Aorta (tissue), 5 donors: ENCODE results near the gene PHC2. TPM values are rescaled to one million over a fixed set of nuclear protein-coding genes. Genes with fewer than 3 reads are reported as not detected.

ENCODE experiments used
- ATAC-seq: fragments of 200-7000 bp; cut with Tn5 transposase; one replicate; pipeline ENCODE4 v1.9.1; 2022; ENCODE audit warnings: moderate library complexity; ENCODE audit not compliant: low FRiP score
- DNase-seq, 2 donors: peaks; one replicate each; pipeline ENCODE4 v3.0.0-alpha.2; 2020
- H3K27ac ChIP-seq, 2 donors: one replicate each; pipeline ENCODE4 v1.5.1; 2013; ENCODE audit warnings: low read length in 2 of 2, mild to moderate bottlenecking in 2 of 2, moderate library complexity in 2 of 2, control low read depth in 1 of 2, inconsistent platforms in 1 of 2, low read depth in 1 of 2
- H3K27me3 ChIP-seq, 2 donors: one replicate each; pipeline ENCODE4 v1.6.1; 2013; ENCODE audit warnings: control low read depth in 1 of 2, low read length in 1 of 2, mild to moderate bottlenecking in 1 of 2, moderate library complexity in 1 of 2; ENCODE audit not compliant: insufficient read depth in 2 of 2, control insufficient read depth in 1 of 2
- H3K36me3 ChIP-seq, 2 donors: one replicate each; pipeline ENCODE4 v1.6.1; 2013; ENCODE audit warnings: control low read depth in 1 of 2, low read length in 1 of 2, mild to moderate bottlenecking in 1 of 2; ENCODE audit not compliant: insufficient read depth in 2 of 2, control insufficient read depth in 1 of 2
- H3K4me1 ChIP-seq, 2 donors: one replicate each; pipeline ENCODE4 v1.6.1; 2013; ENCODE audit warnings: low read length in 2 of 2, control low read depth in 1 of 2, mild to moderate bottlenecking in 1 of 2, moderate library complexity in 1 of 2; ENCODE audit not compliant: insufficient read depth in 2 of 2, control insufficient read depth in 1 of 2
- H3K4me3 ChIP-seq, 2 donors: one replicate each; pipeline ENCODE4 v1.5.1; 2013; ENCODE audit warnings: low read length in 2 of 2, control low read depth in 1 of 2, mild to moderate bottlenecking in 1 of 2
- H3K9me3 ChIP-seq: one replicate; pipeline ENCODE4 v1.6.1; 2013; ENCODE audit warnings: mild to moderate bottlenecking, low read length; ENCODE audit not compliant: control insufficient read depth
- WGBS, 2 donors: extraction: QIAGEN DNeasy Blood & Tissue Kit; methylation state at CpG; one replicate each; pipeline ENCODE4 v1.1.7; 2013; 5-methylcytosine and 5-hydroxymethylcytosine counted together
- intact Hi-C, 2 donors: fragments of 100-400 bp; cut with DNase I; formaldehyde crosslinking; loops; one replicate each; pipeline versions ENCODE4 v1.14.2 to v1.15.0; 2022
- polyA plus RNA-seq, 2 donors: library from polyadenylated mRNA; stranded (reverse); fragments of 200-250 nt; gene quantifications; one replicate each; pipeline ENCODE4 v1.2.3, GENCODE V29; 2013
- total RNA-seq, 2 donors: library from RNA; stranded (reverse); fragmentation: NEBNext Ultra II Directional; extraction: Animal tissue kit (Norgen Biotek cat#: 25700); gene quantifications; one replicate each; pipeline ENCODE4 v1.2.1, GENCODE V29; 2021
- donor health status: healthy with polysubstance abuse.
- donor health status: Bipolar disorder and iron deficiency.
- donor health status: DM: no; HTN: no; CAD: no.
- donor health status: DM: no; HTN: no; CAD: no.
- donor health status: DM: yes; HTN: yes; CAD: no.

PHC2 gene
- total and polyA plus RNA-seq, 4 donors, result 82.4 to 156 (median 107) TPM

DNA sequence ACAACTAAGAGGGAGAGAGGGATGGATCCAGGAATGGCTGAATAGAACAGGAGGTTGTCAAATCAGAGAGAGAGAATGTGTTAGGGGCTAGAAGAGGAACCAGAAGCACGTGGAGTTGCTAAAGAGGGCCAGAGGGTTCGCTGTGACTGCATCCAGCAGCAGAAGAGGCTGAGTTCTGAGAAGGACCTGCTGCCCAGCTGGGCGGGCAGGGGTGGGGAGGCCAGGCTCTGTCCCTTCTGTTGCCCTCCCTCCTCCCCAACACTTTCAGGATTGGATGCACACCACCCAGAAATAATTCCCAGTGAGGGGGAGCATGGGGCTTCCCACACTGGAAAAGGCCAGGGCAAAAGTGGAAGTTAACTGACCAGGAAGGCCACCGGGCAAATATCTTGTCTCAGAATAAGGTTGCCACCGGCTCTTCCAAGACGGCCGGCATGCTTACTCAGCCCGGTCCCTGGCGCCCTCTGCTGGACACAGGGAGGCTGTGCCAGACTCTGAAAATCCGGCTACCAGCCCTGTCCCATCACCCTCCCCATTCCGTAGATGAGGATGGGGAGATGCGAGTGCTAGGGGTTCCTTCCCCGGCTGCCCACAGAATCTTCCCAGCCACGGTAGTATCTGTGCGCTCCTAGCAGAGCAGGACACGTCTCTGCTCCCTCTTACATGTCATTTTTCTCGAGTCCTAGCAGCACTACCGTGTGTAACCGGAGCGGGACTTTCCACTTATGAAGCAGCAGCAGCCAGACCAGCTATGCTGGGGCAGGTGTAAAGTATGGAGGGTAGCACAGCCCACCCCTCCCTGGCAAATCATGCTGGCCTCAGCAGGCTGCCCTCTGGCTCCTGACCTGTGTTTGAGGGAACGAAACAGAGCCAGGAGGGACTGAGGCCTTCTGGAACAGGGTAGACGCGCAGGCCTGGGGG, 63.1 kb downstream of the PHC2 start:
- Histone ChIP-seq H3K27ac (peak overlapping the region in 1 of 2 donors; percentile 65), H3K36me3 (no peaks in the 10 kb centered on the region), H3K9me3 (no peaks in the 10 kb centered on the region), H3K27me3 (no peaks in the 10 kb centered on the region), H3K4me1 (peaks cover 2 to 3% of the 10 kb centered on the region in 2 donors), H3K4me3 (no peak overlapping the region)
- intact Hi-C loops, result loop anchor here (1.0 to 10.0 kb wide), 8 partner anchors 35 to 247 kb away; partner anchors contain the start of gene ZSCAN20 (in 1 of the 2)
- peak; percentile 91 to 97 for DNase-seq
- 27 to 28% methylated on average over 22 to 23 of the region's 23 CpGs for WGBS, 2 donors
- ATAC-seq, result peak; percentile 89

DNA sequence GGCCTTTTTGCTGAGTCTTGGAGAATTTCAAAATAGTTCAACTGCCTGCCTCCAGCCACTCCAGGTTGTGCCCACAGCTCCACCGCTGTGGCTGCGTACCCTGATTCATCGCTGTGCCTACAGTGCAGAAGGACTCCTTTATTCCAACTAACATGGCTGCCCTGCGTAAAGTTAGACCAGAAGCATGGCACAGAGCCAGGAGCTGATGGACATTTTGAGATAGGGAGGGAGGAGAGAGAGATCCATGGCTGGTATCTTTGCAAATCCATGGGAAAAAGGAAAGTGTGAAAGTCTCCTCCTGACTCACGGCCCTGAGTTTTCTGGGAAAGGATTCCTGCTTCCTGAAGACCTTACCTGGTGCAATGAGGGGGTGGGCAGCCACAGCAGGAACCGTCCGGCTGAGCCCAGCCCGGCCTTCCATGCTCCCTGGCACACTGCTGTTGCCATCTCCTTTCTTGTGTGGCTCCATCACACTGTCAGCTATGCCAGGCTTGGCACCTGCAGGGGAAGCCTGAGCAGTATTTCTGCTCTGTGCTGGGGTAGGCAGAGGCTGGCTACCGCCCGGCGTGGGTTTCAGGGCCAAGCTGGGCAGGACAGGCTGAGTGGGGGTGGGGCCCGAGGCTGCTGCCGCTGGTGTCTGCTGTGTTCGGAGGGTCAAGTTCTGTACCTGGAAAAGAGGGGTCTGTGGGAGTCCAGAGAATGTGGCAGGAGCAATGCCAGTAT, 64.0 kb downstream of the PHC2 start:
- DNase-seq (no peak), ATAC-seq (no peak)
- intact Hi-C loops, result loop anchor here (1.0 to 10.0 kb wide), 8 partner anchors 35 to 248 kb away; partner anchors contain the start of gene ZSCAN20 (in 1 of the 2)
- Histone ChIP-seq H3K4me3 (no peak overlapping the region), H3K36me3 (no peaks in the 10 kb centered on the region), H3K4me1 (peaks cover 2 to 3% of the 10 kb centered on the region in 2 donors), H3K27ac (peak overlapping the region in 1 of 2 donors; percentile 65), H3K9me3 (no peaks in the 10 kb centered on the region), H3K27me3 (no peaks in the 10 kb centered on the region)
- WGBS, 2 donors, result 19 to 22% methylated on average over 14 of the region's 14 CpGs

DNA sequence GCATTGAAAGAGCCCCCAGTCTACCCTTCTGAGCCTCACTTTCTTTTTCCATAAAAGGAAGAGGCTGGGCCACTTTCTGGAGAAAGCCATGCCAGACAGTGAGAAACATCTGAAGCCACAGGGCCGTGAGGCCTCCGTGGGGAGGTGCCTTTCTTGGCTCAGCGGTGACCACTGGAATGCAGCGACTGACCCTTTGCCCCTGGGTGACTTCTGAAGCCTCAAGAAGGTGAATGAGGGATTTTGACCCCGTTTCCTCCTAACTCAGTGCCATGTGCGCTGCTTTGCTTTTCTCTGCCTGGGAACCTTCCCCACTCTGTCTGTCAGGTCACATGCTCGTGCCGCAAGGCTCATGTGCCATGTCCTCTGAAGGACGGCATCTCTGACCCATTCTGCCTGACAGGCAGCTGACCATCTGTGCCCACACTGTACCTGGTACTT, 65.3 kb downstream of the PHC2 start:
- Histone ChIP-seq H3K9me3 (no peaks in the 10 kb centered on the region), H3K36me3 (no peaks in the 10 kb centered on the region), H3K4me3 (no peak overlapping the region), H3K27ac (peak overlapping the region; percentile 46 to 86), H3K27me3 (no peaks in the 10 kb centered on the region), H3K4me1 (peaks cover 2 to 3% of the 10 kb centered on the region in 2 donors)
- intact Hi-C loops, result loop anchor here (5.0 to 10.0 kb wide), 5 partner anchors 33 to 249 kb away; partner anchors contain the start of gene ZSCAN20 (in 1 of the 2)
- 19 to 26% methylated on average over 9 of the region's 9 CpGs for WGBS, 2 donors
- DNase-seq (no peak), ATAC-seq (no peak)

- H3K27me3 ChIP-seq, result no peaks in the 10 kb centered on the region
- no peaks in the 10 kb centered on the region for H3K9me3 ChIP-seq
- 8 to 23% methylated on average over 1 to 2 of the region's 2 CpGs for WGBS, 2 donors
- intact Hi-C loops, result loop anchor here in 1 of 2 donors (10.0 kb wide), 1 partner anchor 250 kb away; no protein-coding TSS in a partner anchor
- no peak overlapping the region for H3K4me3 ChIP-seq
- ATAC-seq (no peak), DNase-seq (no peak)
- peak overlapping the region; percentile 76 to 86 for H3K27ac ChIP-seq
- no peaks in the 10 kb centered on the region for H3K36me3 ChIP-seq
- H3K4me1 ChIP-seq, result peaks cover 2 to 3% of the 10 kb centered on the region in 2 donors
These were observed 66.4 kb downstream of the PHC2 start for GRCh38 chr1:33364565-33364918.

DNA sequence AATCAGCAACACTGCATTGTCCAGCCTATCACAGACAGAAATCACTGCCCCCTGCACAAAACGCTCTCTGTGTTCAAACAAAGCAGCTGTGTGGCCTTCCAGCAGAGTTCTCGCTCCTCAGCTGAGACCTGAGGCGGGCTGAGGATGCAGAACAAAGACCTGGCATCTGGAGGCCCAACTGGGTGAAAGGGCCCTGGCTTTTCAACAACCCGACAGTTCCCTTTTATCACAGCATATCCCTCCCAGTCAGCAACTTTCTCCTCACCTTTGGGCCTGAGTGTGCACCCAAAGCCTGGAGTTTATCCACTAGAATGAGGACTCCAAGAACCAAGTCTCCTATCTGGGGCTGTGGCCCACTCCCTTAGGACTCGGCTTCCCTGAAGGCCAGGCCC, 67.4 kb downstream of the PHC2 start:
- H3K4me1 ChIP-seq, result peaks cover 2 to 3% of the 10 kb centered on the region in 2 donors
- intact Hi-C loops, result loop anchor here in 1 of 2 donors (10.0 kb wide), 1 partner anchor 251 kb away; no protein-coding TSS in a partner anchor
- H3K27ac ChIP-seq, result peak overlapping the region; percentile 68 to 78
- no peak for ATAC-seq
- DNase-seq, result no peak
- no peaks in the 10 kb centered on the region for H3K9me3 ChIP-seq
- 11 to 23% methylated on average over 5 of the region's 5 CpGs for WGBS, 2 donors
- no peaks in the 10 kb centered on the region for H3K36me3 ChIP-seq
- H3K4me3 ChIP-seq, result no peak overlapping the region
- H3K27me3 ChIP-seq, result no peaks in the 10 kb centered on the region

DNA sequence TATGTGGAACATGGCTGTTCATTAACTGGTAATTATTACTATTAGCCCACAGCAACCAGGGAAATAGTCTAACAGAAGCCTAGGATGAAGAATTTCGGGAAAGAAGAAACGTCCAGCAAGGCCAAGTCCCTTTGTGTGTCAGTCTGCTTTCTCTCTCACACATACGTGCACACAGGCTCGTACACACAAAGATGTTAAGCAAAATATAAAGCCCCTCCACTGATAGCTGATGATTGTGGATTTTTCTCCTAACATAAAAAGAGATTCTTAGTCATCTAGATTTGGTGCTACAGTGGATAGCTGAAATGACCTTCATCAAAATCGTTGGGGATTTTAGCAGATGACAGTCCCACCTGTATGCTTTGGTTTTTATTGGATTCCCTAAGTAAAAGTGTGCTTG, 67.9 kb downstream of the PHC2 start:
- DNase-seq (no peak), ATAC-seq (no peak)
- Histone ChIP-seq H3K9me3 (no peaks in the 10 kb centered on the region), H3K4me1 (peaks cover 2 to 3% of the 10 kb centered on the region in 2 donors), H3K27me3 (no peaks in the 10 kb centered on the region), H3K27ac (peak overlapping the region; percentile 68 to 78), H3K4me3 (no peak overlapping the region), H3K36me3 (no peaks in the 10 kb centered on the region)
- 29 to 35% methylated on average over 5 of the region's 5 CpGs for WGBS, 2 donors
- intact Hi-C loops, result loop anchor here in 1 of 2 donors (10.0 kb wide), 1 partner anchor 252 kb away; no protein-coding TSS in a partner anchor

GRCh38 chr1:33361532-33362235, 69.2 kb downstream of the PHC2 start:
- ATAC-seq (no peak), DNase-seq (no peak)
- intact Hi-C loops, result loop anchor here in 1 of 2 donors (10.0 kb wide), 1 partner anchor 253 kb away; no protein-coding TSS in a partner anchor
- no peak overlapping the region for H3K4me3 ChIP-seq
- H3K36me3 ChIP-seq, result no peaks in the 10 kb centered on the region
- H3K27ac ChIP-seq, result no peak overlapping the region
- H3K4me1 ChIP-seq, result peaks cover 0 to 2% of the 10 kb centered on the region in 2 donors
- no peaks in the 10 kb centered on the region for H3K9me3 ChIP-seq
- WGBS, 2 donors, result 84 to 85% methylated on average over 11 of the region's 11 CpGs
- H3K27me3 ChIP-seq, result no peaks in the 10 kb centered on the region

DNA sequence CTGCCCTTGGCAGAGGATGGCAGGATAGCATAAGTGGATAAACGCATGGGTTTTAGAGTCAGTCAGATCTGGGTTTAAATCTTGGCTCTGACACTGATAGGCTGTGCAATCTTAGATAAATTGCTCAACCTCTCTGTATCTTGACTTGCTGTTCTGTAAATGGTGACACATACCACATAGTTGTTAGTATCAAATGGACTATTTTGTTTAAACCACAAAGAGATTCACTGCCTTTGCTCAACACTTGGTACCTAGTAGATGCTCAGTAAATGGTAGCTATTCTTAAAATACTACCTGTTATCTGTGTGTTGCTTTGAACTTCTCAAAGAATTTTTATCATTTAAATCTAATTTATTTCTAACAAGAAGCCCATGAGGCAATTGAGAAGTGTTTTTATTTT, 70.5 kb downstream of the PHC2 start:
- H3K27ac ChIP-seq, result no peak overlapping the region
- no peak for DNase-seq
- peaks cover 0 to 2% of the 10 kb centered on the region in 2 donors for H3K4me1 ChIP-seq

More for the DNA sequence above, 70.5 kb downstream of the PHC2 start:
- no peaks in the 10 kb centered on the region for H3K27me3 ChIP-seq
- no peak overlapping the region for H3K4me3 ChIP-seq
- no peaks in the 10 kb centered on the region for H3K36me3 ChIP-seq
- intact Hi-C loops, result loop anchor here in 1 of 2 donors (10.0 kb wide), 1 partner anchor 254 kb away; no protein-coding TSS in a partner anchor
- no peak for ATAC-seq
- no peaks in the 10 kb centered on the region for H3K9me3 ChIP-seq
- WGBS, 2 donors, result 70 to 80% methylated on average over 1 of the region's 1 CpG
